Measurements from ENCODE around the gene PHF2.

- TF ChIP-seq POLR2A (IDR thresholded peaks at IDR 0.05; ENCODE audit: low read length) (no peak), GATA1 (IDR thresholded peaks at IDR 0.05; ENCODE audit: low read depth, low read length) (no peak)
These were observed 107.9 kb downstream of the PHF2 start for GRCh38 chr9:93684161-93684765.
